ENCODE data around the gene RNPEPL1.
"Not testable (repeated sequence)": the region's sequence is repeated elsewhere in the genome, so short reads cannot be mapped to it uniquely, and the experiment has no call there.

RNPEPL1 gene

DNA sequence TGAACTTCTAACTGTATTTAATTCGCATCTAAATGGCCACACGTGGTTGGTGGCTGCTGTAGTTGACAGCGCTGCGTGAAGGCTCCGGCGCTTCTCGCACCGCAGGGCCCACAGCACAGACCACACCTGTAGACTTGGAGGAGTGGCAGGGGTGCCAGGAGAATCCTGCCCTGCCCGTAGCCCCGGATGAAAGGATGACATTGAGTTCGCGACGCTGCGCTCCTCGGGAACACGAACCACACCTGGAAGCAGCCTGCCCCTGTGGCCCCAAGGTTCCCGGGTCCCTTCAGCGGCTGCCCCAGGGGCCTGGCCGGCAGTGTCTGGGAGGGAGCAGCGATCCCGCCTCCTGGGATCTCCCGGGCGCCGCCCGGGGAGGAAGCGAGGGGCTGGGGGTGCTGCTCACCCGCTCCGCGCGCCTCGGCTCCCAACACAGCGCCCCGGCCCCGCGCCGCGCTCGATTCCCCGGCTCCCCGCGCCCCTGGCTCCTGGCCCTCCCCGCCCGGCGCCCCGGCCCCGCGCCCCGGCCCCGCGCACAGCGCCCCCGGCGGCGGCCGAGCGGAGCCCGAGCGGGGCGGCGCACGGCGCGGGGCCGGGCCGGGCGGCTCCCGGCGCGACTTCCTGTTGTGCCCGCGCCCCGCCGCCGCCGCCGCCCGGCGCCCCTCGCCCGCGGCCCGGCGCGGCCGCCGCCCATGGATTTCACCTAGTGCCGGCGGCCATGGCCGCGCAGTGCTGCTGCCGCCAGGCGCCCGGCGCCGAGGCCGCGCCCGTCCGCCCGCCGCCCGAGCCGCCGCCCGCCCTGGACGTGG lies at the start of gene RNPEPL1:
Gene RNPEPL1 (plus strand): TSS at position 613 of the 806 bp plus-strand sequence. CDS start 103 bp downstream, at position 716.
- peak in 1 of 4 experiments; percentile 61 for DNase-seq

GRCh38 chr2:240518981-240519380 lies 49.3 kb upstream of the RNPEPL1 start:
- DNase-seq, result no peak

DNA sequence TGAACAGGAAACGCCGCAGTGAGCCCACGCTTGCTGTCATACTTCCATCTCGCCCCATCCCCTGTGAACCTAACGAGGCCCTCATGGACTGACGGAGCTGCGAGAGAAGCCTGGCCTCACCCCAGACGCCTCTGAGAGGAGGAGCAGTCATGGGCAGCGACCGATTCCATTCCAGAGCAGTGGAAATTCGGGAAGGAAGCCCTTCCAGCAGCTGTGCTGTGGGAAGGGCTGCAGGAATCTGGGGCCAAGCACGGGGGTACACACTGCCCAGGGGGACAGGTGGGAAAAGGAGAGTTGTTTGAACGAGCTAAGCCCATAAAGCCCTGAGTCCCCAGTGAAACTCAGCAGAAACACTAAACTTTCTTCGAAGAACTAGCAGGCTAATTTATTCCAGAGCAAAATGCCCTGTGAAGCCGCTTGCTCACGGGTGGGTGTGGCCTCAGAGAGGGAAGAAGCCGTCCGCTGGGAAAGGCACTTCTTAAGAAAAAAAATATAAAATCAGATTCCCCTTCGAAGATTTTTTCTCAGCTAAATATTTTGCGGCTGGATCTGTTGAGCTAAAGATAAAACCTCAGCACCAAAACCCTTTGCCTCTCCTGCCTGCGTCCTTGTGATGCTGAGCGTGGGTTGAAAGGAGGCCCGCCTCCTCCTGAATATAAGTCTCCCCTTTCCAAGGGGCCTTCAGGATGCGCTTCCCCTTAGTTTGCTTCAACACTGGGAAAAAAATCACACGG lies 48.7 kb upstream of the RNPEPL1 start:
- no peak for DNase-seq

DNA sequence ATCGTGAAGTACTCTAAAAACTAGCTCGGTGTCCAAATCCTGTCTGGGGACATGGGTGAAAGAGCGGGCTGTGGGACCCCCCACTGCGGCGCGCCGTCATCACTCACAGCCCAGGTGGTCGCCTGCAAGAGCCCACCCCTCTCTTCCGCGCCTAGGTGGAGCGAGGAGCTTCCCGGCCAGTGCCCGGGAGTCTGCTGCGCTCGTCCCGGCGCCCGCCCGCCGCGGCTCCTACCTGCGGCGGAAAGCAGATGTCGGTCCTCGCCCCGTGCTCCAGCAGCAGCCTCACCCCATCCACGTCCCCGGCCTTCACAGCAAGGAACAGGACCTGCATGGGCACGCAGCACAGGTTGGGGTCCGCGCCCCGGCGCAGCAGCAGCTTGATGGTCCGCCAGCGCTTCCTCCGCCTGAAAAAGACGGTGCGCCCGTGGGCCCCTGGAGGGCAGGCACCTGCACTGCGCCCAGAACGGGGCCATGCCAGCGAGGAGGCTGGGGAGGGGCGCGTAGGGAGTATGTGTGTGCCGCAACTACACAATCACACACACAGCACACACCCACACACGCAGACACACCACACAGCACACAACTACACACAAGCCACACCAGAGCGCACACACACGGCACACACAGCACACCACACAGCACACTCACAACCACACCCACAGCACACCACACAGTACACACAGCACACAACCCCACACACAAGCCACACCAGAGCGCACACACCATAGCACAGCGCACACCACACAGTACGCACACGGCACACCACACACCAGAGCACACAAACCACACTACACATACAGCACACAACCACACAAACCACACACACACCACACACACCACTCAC lies 47.9 kb upstream of the RNPEPL1 start:
- no peak for DNase-seq

GRCh38 chr2:240520974-240521350 lies 47.3 kb upstream of the RNPEPL1 start:
- DNase-seq, result no peak

DNA sequence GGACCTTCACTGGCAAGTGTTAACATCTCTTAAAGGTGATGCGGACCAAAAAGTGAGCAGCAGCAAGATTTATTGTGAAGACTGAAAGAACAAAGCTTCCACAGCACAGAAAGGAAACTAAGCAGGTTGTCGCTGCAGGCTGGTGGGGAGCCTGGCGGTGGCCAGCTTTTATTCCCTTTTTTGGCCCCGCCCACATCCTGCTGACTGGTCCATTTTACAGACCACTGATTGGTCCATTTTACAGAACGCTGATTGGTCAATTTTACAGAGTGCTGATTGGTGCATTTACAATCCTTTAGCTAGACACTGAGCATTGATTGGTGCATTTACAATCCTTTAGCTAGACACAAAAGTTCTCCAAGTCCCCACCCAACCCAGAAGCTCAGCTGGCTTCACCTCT lies 46.4 kb upstream of the RNPEPL1 start:
- DNase-seq, result not testable (repeated sequence)

- no peak for DNase-seq
Observed at GRCh38 chr2:240522406-240522805, 45.9 kb upstream of the RNPEPL1 start.

DNA sequence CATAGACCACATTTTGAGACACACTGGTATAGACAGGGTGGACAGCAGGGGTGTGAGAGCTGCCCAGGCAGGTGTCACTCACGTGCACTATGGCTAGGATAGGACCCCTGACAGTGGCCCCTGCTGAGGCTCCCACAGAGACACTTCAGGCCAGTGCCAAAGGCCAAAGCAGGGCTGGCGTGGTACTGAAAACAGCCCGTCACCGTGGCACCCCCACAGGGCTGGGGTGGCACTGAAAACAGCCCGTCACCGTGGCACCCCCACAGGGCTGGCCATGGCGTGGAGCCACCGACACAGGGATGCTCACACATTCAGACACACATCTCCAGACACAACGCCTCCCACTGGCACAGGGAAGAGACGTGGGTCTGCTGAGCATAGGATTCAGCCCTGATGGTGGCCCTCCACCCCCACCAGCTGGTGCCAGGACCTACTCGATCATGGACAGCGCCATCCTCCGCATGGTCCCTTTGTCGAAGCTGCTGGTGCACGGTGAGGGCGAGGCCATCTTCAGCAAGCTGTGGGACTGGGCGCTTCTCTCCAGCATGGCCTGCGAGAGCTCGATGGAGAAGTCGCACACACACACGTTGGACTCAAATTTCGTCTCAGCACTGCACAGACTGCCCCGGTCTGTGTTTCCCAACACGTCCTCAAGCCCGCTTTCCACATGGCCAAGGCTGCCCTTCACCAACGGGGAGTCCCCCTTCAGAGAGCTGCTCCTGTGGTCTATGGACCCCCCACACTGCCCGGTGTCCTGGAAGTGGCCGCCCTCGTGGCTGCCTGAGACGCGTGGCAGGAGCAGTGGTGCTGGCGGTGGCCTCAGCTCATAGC lies 44.6 kb upstream of the RNPEPL1 start:
- DNase-seq, result no peak

GRCh38 chr2:240524963-240525718 lies 43.1 kb upstream of the RNPEPL1 start:
- no peak for DNase-seq

GRCh38 chr2:240525802-240526201 lies 42.5 kb upstream of the RNPEPL1 start:
- no peak for DNase-seq

DNA sequence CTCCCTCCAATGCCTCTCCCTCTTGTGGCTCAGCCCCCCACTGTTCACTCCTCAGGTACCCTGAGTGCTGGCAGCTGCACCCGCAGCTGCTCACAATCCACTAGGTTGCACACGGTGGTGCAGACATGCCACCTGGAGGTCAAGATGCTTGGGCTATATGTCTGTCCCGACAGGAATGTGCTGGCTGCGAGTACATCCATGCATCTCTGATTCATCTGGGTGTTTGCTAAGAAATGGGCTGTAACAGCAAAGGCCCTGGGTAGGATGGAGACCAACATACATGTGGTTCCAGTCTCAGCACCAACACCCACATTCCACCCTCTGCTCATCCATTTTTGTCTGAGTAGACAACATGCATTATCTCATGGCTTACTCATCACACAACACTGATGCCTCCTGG lies 41.8 kb upstream of the RNPEPL1 start:
- no peak for DNase-seq

DNA sequence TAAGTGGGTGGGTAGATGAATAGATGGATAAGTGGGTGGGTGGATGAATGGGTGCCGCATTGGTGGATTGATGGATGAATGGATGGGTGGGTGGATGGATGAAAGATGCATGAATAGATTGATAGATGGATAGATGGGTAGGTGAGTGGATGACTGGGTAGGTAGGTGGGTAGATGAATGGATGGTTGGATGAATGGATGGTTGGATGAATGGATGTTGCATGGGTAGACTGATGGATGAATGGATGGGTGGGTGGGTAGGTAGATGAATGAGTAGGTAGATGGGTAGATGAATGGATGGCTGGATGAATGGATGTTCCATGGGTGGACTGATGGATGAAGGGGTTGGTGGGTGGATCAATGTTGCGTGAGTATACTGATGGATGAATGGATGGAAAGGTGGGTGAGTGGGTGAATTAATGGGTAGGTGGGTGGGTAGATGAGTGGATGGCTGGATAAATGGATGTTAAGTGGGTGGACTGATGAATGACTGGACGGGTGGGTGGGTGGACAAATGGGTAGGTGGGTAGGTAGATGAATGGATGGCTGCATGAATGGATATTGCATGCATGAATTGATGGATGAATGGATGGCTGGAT lies 41.0 kb upstream of the RNPEPL1 start:
- no peak for DNase-seq

DNA sequence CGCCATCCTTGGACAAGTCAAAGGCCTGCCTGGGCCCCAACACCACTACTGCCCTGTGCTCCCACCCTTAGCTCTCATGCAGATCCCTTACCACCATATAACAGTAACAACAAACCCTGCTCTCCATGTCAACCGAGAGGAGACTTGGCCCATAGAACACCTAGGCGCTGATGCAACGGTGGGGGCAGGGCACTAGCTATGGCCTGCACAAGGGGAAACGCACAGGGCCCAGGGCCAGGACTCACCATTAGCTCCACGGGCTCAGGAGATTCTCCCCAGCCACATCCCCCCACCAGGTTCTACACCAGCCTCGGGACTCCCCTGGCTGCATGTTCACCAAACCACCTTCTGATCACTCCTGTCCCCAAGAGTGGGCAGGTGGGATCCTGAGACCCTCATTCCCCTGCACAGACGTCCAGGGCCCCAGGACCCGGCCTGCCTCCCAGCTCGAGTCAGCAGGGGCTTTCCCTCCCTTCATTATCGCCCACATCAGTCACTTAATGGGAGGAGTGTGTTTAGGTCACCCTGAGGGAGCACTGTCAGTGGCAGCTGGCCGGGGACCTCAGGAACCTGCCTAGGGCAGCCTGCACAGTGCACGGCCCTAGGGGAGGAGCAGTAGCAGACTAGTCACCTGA lies 39.8 kb upstream of the RNPEPL1 start:
- no peak for DNase-seq

DNA sequence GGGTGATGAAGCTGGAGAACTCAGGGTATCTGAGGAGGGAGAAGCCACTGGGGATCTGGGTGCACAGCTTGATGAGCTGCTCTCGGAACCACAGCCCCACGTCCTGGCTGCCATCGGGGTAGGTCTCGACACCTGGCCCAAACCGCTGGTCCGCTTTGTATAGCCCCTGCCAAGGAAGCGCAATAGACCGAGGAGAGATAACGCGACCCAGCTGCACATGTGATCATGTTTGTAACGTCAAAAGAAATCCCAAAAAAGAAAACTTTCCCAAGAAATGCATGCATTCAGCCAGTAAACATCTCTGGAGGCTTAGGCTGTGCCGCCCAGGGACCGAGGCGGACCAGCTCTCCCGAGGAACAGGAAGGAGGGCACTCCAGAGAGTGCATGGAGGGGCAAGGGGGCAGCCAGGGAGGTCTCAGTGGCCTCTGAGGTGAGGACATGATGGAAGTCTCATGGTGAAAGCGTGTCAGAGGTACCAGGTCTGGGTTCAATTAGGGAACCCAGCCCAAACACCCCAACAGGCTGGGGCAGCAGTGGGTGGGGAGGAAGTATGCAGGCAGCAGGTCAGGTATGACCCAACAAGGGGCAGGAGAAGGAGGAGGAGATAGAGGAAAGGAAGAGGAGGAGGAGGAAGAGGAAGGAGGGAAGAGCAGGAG lies 38.8 kb upstream of the RNPEPL1 start:
- no peak for DNase-seq

GRCh38 chr2:240530181-240530580 lies 38.1 kb upstream of the RNPEPL1 start:
- no peak for DNase-seq

GRCh38 chr2:240531038-240531437 lies 37.2 kb upstream of the RNPEPL1 start:
- no peak for DNase-seq

DNA sequence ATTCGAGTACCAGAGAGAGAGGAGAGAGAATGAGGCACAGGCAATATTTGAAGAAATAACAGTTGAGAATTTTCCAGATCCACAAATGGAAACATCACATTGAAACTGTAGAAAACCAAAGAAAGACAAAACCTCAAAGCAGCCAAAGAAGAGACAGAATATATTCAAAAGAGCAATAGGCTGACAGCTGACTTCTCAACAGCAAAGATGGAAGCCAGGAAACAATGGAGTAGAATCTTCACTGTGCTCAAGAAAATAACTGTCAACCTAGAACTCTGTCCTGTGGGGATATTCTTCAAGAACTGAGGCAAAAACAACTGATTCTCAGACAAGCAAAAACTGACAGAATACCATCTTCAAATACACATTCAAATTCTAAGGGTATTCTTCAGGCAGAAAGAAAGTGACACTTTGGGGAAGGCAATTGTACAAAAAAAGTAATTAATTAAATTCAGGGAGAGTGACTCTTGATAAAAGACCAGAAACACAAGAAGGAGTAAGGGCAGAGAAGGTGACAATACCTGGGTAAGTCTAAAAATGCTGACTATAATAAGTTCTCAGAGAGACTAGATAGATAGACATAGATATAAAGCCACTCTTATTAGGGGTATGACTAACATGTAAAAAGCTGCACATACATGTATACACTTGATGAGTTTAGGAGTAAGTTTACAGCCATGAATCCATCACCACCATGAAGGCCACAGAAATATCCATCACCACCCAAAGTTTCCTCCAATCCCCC lies 36.1 kb upstream of the RNPEPL1 start:
- no peak for DNase-seq

DNA sequence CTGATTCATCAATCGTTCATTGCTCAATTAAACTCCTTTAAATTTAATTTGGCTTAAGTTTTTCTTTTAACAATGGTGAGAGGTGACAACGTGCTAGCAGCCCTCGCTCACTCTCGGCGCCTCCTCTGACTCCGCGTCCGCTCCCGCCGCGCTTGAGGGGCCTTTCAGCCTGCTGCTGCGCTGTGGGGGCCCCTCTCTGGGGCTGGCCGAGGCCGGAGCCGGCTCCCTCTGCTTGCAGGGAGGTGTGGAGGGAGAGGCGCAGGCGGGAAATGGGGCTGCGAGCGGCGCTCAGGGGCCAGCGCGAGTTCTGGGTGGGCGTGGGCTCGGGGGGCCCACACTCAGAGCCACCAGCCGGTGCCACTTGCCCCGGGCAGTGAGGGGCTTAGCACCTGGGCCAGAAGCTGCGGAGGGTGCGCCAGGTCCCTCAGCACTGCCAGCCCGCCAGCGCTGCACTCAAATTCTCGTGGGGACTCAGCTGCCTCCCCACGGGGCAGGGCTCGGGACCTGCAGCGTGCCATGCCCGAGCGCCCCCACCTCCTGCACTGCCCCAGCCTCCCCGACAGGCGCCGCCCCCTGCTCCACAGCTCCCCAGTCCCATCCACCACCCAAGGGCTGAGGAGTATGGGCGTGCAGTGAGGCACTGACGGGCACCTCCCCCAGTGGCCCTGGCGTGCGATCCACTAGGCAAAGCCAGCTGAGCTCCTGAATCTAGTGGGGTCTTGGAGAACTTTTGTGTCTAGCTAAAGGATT lies 30.1 kb upstream of the RNPEPL1 start:
- no peak for DNase-seq

DNA sequence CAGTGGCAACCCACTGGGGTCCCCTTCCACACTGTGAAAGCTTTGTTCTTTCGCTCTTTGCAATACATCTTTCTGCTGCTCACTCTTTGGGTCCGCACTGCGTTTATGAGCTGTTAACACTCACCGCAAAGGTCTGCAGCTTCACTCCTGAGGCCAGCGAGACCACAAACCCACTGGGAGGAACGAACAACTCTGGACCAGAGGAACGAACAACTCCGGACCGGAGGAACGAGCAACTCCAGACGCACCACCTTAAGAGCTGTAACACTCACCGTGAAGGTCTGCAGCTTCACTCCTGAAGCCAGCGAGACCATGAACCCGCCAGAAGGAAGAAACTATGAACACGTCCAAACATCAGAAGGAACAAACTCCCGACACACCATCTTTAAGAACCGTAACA lies 29.2 kb upstream of the RNPEPL1 start:
- DNase-seq, result not testable (repeated sequence)

Measured in activated naive CD4-positive, alpha-beta T cell (primary cell).